ENCODE measurements around the gene MAPT. TPM values are rescaled to one million over a fixed set of nuclear protein-coding genes. Genes with fewer than 3 reads are reported as not detected.

MAPT gene
- total RNA-seq, 4 donors from 2014 or later = 1.7 to 2.3 (median 1.8) TPM

DNA sequence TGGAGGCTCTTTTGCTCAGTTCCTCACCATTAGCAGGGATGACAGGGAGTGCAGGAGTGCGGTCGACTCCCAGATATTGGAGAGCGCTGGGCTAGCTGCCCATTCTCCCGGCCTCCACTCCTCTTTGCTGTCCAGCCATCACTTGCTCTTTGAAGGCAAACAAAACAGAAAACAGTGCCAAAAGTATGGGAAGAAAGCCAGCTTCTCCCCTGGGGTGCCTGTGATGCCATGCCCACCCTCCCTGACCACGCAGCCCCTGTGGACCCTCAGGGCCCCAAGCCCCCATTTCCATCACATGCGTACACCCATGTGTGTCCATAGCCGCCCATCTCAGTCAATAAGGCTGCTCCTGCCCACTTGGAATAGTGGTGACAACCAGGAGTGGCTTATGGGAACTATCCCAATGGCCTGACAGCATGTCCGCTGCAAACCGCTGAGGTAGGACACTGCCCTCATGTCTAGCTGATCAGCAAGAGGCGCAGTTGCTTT is 30.0 kb downstream of the MAPT start:
- DNase-seq = no peak
- H3K27me3 ChIP-seq = no peaks in the 10 kb centered on the region
- intact Hi-C loops (cut with DNase I; ENCODE audit: low total_unique reads) = no loop called here

DNA sequence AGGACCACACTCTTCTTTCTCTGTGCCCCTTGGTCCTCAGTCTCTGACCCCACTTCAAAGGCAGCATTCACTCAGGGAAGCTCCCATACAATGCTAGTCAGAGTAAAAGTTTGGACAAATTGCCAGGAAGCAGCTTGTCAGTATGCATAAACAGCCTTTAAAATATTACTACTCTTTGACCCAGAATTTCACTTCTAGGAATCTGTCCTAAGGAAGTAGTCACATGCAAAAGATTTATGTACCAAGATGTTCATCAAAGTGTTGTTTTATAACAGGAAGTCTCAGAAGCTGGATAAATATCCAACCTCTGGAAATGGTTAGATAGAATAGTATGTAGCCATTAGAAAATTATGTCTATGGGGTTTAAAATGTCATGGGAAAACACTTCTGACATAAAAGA is 31.0 kb downstream of the MAPT start:
- H3K4me1 ChIP-seq = no peaks in the 10 kb centered on the region
- no peak overlapping the region for H3K27ac ChIP-seq
- H3K9me3 ChIP-seq = no peaks in the 10 kb centered on the region
- H3K36me3 ChIP-seq = no peaks in the 10 kb centered on the region
- no peaks in the 10 kb centered on the region for H3K27me3 ChIP-seq
- no peak for TF ChIP-seq EP300 (IDR thresholded peaks at IDR 0.05; ENCODE audit: low read depth)
- TF ChIP-seq POLR2AphosphoS5 (IDR thresholded peaks at IDR 0.05) = no peak
- TF ChIP-seq, protein P1, sequence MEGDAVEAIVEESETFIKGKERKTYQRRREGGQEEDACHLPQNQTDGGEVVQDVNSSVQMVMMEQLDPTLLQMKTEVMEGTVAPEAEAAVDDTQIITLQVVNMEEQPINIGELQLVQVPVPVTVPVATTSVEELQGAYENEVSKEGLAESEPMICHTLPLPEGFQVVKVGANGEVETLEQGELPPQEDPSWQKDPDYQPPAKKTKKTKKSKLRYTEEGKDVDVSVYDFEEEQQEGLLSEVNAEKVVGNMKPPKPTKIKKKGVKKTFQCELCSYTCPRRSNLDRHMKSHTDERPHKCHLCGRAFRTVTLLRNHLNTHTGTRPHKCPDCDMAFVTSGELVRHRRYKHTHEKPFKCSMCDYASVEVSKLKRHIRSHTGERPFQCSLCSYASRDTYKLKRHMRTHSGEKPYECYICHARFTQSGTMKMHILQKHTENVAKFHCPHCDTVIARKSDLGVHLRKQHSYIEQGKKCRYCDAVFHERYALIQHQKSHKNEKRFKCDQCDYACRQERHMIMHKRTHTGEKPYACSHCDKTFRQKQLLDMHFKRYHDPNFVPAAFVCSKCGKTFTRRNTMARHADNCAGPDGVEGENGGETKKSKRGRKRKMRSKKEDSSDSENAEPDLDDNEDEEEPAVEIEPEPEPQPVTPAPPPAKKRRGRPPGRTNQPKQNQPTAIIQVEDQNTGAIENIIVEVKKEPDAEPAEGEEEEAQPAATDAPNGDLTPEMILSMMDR (IDR thresholded peaks at IDR 0.05) = no peak
- no peak for TF ChIP-seq POLR2A (IDR thresholded peaks at IDR 0.05)
- intact Hi-C loops (cut with DNase I; ENCODE audit: low total_unique reads) (no loop called here), in situ Hi-C loops (cut with MboI; ENCODE audit: low pct_ligation_motif_present in 1 of 4, low pct_unique_long_range_greater_than_20kb in 1 of 4, low sequenced_read_pairs in 3 of 4) (no loop called here)
- DNase-seq = no peak
- H3K4me3 ChIP-seq = no peak overlapping the region

More for the DNA sequence above, 30.0 kb downstream of the MAPT start:
- H3K36me3 ChIP-seq = no peaks in the 10 kb centered on the region
- TF ChIP-seq EP300 (IDR thresholded peaks at IDR 0.05; ENCODE audit: low read depth) = no peak
- TF ChIP-seq, protein P1 (IDR thresholded peaks at IDR 0.05) = no peak
- TF ChIP-seq POLR2AphosphoS5 (IDR thresholded peaks at IDR 0.05) = no peak
- TF ChIP-seq POLR2A (IDR thresholded peaks at IDR 0.05) = no peak
- WGBS, 2 donors (ENCODE audit: low coverage in 1 of 2) = 78 to 80% methylated on average over 7 to 10 of the region's 10 CpGs
- H3K9me3 ChIP-seq = no peaks in the 10 kb centered on the region
- in situ Hi-C loops (cut with MboI; ENCODE audit: low pct_ligation_motif_present in 1 of 4, low pct_unique_long_range_greater_than_20kb in 1 of 4, low sequenced_read_pairs in 3 of 4) = no loop called here
- H3K4me1 ChIP-seq = no peaks in the 10 kb centered on the region
- no peak overlapping the region for H3K4me3 ChIP-seq
- H3K27ac ChIP-seq = no peak overlapping the region

DNA sequence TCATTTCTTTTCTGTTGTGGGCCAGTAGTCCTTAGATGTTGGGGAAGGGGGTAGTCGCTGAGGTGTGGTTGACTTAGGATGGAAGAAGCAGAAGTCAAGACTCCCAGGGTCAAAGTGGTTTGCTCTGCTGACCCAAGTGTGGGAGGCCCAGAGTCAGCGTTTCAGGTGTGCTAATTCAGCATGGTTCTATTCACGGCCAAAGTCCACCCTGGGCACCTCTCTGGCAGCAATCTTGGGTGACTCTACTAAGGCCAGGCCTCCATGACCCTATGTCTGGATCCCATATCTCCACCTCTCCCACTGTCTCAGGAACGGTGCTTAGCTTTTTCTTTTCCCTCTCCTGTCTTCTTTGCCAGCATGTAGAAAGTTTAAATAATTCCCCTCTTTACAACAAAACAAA is 32.9 kb downstream of the MAPT start:
- 80 to 89% methylated on average over 2 to 4 of the region's 4 CpGs for WGBS, 2 donors (ENCODE audit: low coverage in 1 of 2)

DNA sequence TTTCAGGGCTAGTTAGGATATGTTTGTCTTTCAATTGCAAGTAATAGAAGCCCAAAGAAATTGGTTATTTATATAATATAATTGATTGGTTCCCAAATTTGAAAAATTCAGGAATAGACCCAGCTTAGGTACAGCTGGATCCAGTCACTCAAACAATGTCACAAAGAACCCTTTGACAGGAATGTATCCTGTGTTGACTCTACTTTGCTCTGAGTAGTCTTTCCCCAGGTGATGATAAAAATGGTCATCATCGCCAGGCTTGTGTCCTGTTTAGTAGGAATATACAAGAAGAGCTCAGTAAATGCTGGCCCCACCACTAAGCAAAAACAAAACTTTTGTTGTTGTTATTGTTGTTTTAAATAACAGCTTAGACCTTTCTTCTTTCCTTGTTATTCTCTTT is 35.0 kb downstream of the MAPT start:
- Histone ChIP-seq H3K27ac (no peak overlapping the region), H3K27me3 (peaks cover 10% of the 10 kb centered on the region), H3K9me3 (no peaks in the 10 kb centered on the region), H3K4me3 (no peak overlapping the region), H3K36me3 (no peaks in the 10 kb centered on the region), H3K4me1 (no peaks in the 10 kb centered on the region)
- TF ChIP-seq POLR2A (IDR thresholded peaks at IDR 0.05) (no peak), POLR2AphosphoS5 (IDR thresholded peaks at IDR 0.05) (no peak), EP300 (IDR thresholded peaks at IDR 0.05; ENCODE audit: low read depth) (no peak)
- TF ChIP-seq, protein P1 (IDR thresholded peaks at IDR 0.05) = no peak
- DNase-seq = no peak
- WGBS, 2 donors (ENCODE audit: low coverage in 1 of 2) = 72 to 90% methylated on average over 1 of the region's 1 CpG
- in situ Hi-C loops (cut with MboI; ENCODE audit: low pct_ligation_motif_present in 1 of 4, low pct_unique_long_range_greater_than_20kb in 1 of 4, low sequenced_read_pairs in 3 of 4) (no loop called here), intact Hi-C loops (cut with DNase I; ENCODE audit: low total_unique reads) (no loop called here)

More for the DNA sequence above, 32.9 kb downstream of the MAPT start:
- peaks cover 9% of the 10 kb centered on the region for H3K27me3 ChIP-seq
- no peaks in the 10 kb centered on the region for H3K4me1 ChIP-seq
- TF ChIP-seq POLR2A (IDR thresholded peaks at IDR 0.05) (no peak), POLR2AphosphoS5 (IDR thresholded peaks at IDR 0.05) (no peak), EP300 (IDR thresholded peaks at IDR 0.05; ENCODE audit: low read depth) (no peak)
- TF ChIP-seq, protein P1 (IDR thresholded peaks at IDR 0.05) = no peak
- no peak overlapping the region for H3K27ac ChIP-seq
- H3K36me3 ChIP-seq = no peaks in the 10 kb centered on the region
- intact Hi-C loops (cut with DNase I; ENCODE audit: low total_unique reads) (no loop called here), in situ Hi-C loops (cut with MboI; ENCODE audit: low pct_ligation_motif_present in 1 of 4, low pct_unique_long_range_greater_than_20kb in 1 of 4, low sequenced_read_pairs in 3 of 4) (no loop called here)
- H3K9me3 ChIP-seq = no peaks in the 10 kb centered on the region
- no peak overlapping the region for H3K4me3 ChIP-seq
- DNase-seq = no peak
